ENCODE results near the gene GLI3.

DNA sequence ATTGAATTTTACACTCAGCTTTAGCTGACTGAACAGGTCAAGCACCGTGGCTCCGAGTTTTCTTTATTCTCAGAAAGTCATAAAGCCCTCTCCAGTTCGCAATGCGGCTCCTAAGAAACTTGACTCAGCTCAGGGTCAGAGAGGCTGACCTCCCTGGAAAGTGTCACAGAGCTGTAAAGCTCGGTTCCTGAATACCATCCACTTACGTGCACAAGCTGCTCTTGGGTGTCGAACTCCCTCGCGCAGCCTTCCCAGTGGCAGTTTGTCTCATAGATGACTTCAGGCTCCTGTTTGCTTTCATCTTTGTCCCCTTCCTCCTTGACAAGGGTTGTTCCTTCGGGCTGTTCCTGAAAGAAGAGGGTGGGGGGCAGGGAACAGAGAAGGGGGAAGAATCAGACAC lies 213.7 kb downstream of the GLI3 start:
- TF ChIP-seq POLR2A (IDR thresholded peaks at IDR 0.05) (no peak), POLR2AphosphoS5 (IDR thresholded peaks at IDR 0.05) (no peak)
- TF ChIP-seq, protein P1, sequence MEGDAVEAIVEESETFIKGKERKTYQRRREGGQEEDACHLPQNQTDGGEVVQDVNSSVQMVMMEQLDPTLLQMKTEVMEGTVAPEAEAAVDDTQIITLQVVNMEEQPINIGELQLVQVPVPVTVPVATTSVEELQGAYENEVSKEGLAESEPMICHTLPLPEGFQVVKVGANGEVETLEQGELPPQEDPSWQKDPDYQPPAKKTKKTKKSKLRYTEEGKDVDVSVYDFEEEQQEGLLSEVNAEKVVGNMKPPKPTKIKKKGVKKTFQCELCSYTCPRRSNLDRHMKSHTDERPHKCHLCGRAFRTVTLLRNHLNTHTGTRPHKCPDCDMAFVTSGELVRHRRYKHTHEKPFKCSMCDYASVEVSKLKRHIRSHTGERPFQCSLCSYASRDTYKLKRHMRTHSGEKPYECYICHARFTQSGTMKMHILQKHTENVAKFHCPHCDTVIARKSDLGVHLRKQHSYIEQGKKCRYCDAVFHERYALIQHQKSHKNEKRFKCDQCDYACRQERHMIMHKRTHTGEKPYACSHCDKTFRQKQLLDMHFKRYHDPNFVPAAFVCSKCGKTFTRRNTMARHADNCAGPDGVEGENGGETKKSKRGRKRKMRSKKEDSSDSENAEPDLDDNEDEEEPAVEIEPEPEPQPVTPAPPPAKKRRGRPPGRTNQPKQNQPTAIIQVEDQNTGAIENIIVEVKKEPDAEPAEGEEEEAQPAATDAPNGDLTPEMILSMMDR (IDR thresholded peaks at IDR 0.05), result no peak
